SHP77 (cell line): ENCODE data around the gene CELF2.

ENCODE experiments used
- DNase-seq, 2 experiments: peaks; one replicate each; lab custom pipeline; 2025; lab: John Stamatoyannopoulos, UW

The CELF2 gene

DNA sequence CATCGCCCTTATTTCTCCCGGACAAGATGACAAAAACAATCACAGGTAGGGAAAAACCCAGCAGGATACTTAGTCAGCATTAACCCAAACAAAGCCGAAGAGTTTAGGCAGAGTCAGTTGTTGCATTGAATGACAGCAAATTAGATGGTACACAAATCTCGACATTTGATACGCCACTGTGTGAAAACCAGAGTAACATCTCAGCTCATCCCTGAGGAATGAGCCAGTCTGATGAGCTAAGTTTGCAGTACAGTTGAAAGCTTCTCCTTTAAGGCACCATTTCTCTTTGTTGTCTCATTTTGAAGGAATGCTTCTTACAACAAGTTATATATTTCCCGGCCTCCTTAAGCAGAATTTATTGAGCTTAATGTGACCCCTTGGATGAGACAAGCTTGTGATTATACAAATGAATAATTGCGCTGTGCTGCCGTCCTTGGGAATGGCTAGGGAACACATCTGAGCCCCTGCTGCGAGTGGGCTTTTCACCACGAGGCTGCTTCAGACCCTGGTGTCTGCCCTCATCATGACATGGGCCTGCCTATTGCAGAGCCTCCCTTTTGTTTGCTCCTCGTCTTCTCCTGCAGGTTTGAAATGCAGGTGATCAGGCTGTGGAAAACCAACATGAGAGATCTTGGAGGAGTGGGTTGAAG lies 137.3 kb downstream of the CELF2 start:
- DNase-seq: no peak

GRCh38 chr10:11156480-11156879 lies 138.8 kb downstream of the CELF2 start:
- no peak for DNase-seq

DNA sequence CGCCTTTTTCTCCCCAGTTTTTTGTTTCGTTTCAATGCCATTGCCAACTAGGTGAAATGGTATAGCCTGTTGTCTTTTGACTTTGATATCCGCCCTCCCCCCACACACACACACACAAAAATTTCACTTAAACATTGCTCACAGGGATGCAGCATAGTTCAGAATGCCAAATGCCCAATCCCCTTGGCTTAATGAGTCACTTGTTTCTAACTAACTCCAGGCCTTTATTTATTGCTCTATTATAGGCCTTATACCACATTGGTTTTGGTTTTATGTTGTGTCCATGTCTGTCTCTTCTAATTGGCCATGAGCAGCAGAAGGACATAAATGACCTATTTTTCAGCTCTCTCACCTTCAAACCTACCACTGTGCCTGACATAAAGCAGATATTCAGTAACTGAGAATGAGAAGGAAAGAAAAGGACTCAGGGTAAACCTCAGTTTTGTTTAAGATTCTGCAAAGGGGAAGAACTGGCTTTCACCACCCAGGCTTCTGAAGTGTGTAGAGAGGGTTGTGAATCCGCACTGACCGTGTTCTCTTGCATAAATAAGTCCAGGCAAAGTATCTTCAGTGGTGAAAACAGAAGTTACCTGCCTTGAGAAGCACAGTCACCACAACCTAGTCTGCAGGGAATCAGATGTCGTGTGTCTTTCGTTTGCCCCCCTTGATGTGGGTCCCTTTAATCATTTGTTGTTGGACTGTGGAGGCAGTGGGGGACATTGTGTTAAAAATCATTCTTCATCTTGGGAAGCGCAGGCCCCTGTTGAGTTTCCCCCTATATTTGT lies 139.8 kb downstream of the CELF2 start:
- no peak for DNase-seq

DNA sequence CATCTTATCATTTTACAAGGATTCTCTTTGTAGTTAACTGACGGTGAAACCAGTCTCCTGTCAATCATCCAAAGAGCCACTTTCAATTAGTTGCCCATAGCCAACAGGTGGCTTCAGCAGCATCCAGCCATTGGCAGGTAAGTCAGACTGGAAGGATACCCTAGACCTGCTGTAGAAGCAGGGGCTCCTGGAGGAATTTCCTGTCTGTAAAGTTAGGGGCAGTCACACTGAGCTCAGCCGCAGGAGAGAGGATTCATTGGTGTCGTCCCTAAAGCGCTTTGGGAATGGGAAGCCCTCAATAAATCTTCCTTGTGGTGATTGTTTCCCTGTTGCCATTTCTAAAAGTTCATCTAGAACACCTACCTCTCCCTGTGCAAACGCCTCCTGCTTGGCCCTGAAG lies 140.4 kb downstream of the CELF2 start:
- no peak for DNase-seq

DNA sequence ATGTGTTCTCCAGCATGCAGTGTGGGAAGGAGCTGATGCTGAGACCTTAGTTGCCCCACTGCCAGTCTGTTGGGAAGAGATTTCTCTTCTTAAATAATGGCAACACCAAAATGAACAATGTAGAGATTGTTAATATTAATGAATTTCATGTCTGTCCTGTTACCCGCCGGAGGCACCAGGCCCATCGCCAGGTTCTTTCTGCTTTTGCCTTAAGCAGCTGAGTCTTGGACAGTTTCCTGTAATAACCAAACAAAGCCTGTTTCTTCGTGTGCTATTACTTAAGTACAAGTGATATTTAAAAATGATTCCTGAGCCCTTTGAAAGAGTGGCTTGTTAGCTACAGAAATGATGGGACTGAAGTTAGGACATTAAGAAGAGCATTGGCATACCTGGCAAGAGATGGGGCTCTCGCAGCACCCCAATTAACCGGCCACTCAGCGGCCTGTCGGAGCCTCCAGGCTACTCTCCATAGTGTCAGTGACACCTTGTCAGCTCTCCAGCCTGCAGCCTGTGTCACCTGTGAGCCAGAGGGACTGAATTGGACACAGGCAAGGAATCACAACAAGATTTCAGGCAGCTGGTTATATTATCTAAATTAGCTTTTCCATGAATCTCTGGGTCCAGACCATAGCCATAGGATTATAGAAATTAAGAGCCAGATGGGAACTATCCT lies 142.0 kb downstream of the CELF2 start:
- DNase-seq: no peak

DNA sequence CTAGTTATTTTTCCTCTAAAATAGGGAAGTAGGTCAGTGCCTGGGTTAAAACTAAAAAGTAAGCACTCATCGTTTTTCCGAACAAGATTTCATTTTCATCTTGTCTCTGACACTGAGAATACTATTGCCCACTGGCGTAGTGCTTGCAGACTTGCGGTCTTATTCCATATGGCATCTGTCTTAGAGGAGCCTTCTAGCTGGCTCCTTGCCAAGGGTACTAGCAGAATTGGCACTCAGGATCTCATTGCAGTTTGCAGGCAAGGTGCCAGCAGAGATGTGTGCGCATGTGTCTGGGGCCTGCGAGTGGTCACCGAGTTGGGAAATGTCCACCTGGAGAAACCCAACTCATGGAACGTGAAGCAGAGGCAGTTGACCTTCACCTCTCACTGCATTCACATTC lies 143.4 kb downstream of the CELF2 start:
- DNase-seq: no peak

DNA sequence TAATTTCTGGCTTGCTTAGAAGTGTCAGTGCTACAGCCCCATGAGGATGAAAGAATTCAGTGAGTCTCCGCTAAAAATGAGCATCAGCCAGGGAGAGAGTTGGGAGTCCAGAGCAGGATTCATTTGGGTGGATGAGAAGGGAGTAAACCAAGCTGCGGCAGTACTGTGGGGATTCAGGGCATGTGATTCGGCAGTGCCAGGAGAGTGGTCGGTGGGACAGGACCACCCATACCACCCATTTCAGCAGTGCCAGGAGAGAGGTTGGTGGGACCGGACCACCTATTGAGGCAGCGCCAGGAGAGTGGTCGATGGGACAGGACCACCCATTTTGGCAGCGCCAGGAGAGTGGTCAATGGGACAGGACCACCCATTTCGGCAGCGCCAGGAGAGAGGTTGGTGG lies 144.2 kb downstream of the CELF2 start:
- DNase-seq: no peak

DNA sequence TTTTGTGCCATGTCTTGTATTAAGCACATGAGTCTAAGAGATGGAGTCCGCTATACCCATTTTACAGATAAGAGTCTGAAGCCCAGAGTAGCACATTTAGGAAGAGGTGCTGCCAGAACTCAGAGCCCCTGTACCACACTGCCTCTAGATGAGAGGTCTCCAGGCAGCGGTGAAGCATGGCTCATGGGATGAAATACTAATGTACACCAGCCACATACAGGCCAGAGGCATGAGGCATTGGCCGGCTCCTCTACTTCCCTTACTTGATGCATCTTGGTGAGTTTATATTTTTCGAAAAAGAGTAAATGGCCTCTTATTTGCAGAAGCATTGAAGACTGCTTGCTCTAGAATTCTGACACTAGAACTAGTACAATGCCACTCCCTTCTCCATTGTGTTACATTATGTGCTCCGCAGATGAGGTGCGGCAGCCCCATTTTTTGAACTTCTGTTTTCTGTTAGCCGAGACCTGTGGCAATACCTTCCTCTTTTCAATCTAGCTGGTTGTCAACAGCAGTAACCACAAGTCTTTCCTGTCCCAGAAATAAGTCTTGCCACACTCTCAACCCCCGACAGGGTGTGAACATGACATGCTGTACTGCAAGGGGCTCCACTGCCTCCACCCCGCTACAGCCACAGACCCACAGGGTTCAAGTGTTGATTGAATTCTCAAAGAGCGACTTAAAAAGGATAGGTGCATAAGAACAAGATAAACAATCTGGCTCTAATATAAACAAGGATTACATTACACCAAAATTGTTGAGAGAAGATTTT lies 145.3 kb downstream of the CELF2 start:
- no peak for DNase-seq

- no peak for DNase-seq
Observed at GRCh38 chr10:11163780-11164550, 146.3 kb downstream of the CELF2 start.

DNA sequence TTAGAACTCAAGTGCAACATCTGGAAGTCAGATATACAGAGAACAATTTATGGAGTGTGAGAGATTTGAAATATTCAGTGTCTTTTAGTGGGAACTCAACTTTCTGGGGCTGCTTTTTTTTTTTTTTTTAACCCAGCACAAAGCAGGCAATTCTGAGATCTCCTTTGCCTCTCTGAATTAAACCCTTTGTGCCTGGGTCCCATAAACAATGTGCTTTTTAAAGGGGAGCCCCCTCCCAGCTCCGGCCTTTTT lies 146.8 kb downstream of the CELF2 start:
- DNase-seq: no peak

DNA sequence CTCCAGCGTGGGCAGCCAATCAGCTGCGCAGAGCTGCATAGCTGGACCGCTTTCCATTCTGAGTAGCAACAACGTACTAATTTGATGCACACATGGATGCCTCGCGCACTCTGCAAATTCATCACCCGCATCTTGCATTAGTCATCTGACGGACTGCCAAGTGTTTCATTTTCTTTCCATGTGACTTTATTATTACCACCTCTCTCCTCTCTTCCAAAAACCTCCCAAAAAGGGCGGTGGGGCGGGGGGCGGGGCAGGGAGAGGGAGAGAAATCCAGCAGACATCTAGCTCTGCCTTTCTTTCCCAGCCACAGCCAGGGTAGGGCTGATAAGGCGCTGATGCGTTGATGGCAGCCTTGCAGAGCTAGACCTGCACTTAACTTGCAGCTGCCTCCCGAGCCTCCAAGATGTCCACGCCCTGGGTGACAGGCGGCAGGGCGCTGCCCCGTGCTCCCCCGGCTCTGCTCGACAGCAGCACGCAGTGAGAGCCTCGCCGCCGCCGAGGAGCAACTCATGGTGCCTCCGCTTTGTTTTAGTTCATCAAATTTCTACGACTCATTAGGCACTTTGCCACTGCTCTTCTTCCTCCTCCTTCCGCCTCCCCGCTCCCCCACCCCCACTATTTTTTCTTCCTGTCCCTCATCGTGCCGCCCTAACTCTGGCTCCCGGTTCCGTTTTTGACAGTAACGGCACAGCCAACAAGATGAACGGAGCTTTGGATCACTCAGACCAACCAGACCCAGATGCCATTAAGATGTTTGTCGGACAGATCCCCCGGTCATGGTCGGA lies 147.3 kb downstream of the CELF2 start:
- no peak for DNase-seq

DNA sequence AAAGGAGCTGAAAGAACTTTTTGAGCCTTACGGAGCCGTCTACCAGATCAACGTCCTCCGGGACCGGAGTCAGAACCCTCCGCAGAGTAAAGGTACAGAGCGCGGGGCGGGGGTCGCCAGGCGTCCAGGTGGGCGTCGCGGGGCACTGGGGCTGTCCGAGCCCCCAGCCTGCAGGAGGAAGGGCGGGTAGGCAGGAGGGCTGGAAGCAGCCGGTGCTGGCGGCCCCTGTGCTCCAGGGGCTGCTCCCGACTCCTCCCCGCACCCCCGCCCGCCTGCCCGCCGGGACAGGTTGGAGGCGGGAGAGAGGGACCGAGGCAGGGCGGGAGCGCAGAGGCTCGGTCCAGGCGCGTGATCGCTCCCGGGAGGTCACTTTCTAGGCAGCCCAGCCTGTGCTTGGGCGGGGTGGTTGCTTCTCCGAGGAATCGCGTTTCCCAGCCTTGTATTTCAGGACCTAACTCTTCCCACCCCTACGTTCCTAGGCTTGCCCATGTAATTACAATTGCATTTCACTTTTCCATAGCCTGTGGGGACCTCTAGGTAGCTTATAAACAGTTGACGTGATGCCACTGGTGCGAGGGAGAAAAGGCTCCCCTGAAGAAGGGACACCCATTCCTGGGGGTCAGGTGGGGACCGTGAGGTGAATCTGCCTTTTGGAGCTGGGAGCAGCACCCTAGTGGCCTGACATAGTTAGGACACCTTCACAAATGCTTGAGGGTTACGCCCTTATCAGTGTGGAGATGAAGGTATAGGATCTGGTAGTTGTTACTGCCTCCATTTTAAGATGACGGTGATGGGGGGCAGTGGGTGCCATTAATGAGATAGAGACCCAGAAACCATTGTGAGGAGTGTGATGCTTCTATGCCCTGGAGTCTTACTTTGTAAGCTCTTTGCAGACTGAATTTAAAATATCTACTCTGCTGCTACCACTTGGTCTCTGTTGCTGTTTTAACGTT lies 148.2 kb downstream of the CELF2 start:
- DNase-seq: no peak

DNA sequence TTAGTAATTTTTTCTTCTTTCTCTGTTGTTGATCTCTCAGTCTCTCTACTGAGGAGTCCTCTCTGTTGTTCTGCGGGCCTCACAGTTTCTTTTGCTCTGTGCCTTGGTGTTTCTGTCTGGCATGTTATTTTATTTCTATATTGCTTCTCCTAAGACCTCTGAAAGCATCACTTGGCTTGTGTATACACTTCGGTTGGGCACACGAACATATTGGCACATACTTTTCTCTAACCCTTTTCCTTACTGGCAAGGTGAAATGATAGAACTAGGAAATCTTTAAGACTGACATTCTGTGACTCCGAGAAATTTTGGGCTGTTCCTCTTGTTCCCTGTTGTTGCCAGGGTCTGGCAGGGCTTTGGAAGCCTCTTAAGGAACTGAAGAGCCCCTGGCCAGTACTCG lies 148.9 kb downstream of the CELF2 start:
- no peak for DNase-seq

- no peak for DNase-seq
Observed at GRCh38 chr10:11167233-11167966, 149.7 kb downstream of the CELF2 start.

GRCh38 chr10:11168423-11169090 lies 150.9 kb downstream of the CELF2 start:
- no peak for DNase-seq

GRCh38 chr10:11169976-11170375 lies 152.3 kb downstream of the CELF2 start:
- DNase-seq: no peak

DNA sequence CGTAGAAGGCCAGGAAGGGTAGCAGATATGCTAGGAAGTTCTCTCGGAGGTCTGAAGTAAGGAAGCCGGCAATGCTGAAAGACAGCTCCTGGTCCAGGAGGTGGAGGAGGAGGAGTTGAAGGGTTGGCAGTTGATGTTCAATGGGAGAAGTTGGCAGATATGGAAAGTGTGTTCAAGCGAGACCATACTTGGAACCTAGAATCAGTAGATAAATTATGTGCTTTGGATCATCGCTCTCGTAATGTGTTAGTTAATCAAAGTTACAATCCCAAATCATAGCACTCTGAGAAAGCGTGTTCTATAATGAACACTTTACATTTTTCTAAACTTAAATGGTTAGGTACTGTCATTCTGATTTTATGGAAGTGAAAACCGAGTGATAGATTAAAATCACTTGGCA lies 152.9 kb downstream of the CELF2 start:
- DNase-seq: no peak

DNA sequence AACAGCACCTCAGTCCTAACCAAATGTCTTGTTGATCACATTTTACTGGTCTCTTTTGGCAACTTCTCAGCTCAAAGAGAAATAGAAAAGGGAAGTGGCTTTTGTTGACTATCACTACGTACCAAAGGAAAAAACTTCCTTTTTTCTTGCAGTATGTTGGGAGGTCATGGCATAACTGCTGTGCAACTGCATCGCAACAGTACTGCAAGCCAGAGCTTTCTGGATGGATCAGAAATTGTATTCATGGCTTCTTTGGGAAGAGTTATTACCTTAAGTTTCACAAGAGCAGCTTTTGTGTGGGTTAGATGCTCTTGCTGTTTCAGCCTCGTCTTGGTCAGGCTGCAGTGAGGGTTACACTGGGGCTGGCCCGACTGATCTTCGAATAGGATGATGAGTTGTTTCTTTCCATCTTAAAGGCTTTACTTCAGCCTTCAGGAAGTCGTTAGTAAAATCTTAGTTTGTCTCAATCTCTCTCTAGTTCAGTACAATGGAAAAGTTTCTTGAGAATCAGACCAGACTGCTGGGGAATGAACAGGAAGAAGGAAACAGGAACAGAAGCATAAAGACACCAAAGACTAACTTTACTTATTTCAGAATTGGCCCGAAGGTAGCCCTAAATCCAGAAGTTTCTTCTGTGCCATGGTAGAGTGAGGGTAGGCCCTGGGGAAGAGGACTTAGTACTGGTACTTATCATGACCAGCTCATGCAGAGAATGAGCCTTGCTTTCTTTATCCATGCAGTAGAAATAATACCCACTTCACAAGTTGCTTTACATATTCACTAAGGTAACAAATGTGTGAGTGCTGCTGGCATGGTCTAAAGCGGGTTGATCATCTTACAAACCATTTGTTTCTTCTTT lies 153.6 kb downstream of the CELF2 start:
- no peak for DNase-seq
